ENCODE measurements around the gene STK11IP. TPM values are rescaled to one million over a fixed set of nuclear protein-coding genes. Genes with fewer than 3 reads are reported as not detected.
A peak's percentile ranks its signal among the peaks of the same experiment; 100 is the strongest.

Gene STK11IP
- total and polyA plus RNA-seq, 3 donors from 2014 or later, result 81.9 to 134 (median 130) TPM

DNA sequence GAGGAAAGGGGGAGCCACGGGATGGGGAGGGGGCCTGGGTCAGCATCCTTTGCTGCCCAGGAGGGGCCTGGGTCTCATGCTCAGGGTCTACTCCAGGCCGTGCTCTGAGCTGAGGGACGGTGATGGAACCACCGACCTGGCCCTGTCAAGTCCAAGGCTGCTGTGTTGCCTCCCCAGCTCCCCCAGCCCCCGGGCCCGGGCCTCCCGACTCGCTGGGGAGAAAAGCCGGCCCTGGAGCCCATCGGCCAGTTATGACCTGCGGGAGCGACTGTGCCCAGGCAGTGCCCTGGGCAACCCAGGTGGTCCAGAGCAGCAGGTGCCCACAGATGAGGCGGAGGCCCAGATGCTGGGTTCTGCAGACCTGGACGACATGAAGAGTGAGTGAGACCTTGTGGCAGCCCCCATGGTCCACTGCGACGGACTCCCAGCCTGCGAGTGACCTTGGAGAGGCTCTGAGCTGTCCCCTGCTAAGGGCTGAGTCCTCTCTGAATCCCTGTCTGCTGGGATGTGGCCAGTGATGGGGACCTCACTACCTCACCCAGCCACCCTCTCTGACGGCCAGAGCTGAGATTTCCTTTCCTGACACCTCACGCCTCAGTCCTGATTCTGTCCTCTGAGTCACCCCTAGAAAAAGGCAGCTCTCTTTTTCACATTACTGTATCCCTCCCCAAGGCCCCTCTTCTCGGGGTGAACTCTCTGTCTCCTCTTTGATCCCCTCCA is 32.5 kb downstream of the STK11IP start:
- Histone ChIP-seq H3K4me1 (peaks cover 36% of the 10 kb centered on the region), H3K27ac (no peak overlapping the region), H3K4me3 (no peak overlapping the region), H3K9me3 (no peaks in the 10 kb centered on the region), H3K36me3 (ENCODE audit: low read depth, missing control alignments) (no peaks in the 10 kb centered on the region), H3K27me3 (no peaks in the 10 kb centered on the region)
- TF ChIP-seq, protein P1, sequence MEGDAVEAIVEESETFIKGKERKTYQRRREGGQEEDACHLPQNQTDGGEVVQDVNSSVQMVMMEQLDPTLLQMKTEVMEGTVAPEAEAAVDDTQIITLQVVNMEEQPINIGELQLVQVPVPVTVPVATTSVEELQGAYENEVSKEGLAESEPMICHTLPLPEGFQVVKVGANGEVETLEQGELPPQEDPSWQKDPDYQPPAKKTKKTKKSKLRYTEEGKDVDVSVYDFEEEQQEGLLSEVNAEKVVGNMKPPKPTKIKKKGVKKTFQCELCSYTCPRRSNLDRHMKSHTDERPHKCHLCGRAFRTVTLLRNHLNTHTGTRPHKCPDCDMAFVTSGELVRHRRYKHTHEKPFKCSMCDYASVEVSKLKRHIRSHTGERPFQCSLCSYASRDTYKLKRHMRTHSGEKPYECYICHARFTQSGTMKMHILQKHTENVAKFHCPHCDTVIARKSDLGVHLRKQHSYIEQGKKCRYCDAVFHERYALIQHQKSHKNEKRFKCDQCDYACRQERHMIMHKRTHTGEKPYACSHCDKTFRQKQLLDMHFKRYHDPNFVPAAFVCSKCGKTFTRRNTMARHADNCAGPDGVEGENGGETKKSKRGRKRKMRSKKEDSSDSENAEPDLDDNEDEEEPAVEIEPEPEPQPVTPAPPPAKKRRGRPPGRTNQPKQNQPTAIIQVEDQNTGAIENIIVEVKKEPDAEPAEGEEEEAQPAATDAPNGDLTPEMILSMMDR (IDR thresholded peaks at IDR 0.05), result no peak
- no peak for TF ChIP-seq POLR2A (IDR thresholded peaks at IDR 0.05)
- 66 to 80% methylated on average over 15 to 19 of the region's 20 CpGs for WGBS, 2 donors
- no peak for DNase-seq
- intact Hi-C loops (cut with DNase I; ENCODE audit: low total_unique reads), result no loop called here

DNA sequence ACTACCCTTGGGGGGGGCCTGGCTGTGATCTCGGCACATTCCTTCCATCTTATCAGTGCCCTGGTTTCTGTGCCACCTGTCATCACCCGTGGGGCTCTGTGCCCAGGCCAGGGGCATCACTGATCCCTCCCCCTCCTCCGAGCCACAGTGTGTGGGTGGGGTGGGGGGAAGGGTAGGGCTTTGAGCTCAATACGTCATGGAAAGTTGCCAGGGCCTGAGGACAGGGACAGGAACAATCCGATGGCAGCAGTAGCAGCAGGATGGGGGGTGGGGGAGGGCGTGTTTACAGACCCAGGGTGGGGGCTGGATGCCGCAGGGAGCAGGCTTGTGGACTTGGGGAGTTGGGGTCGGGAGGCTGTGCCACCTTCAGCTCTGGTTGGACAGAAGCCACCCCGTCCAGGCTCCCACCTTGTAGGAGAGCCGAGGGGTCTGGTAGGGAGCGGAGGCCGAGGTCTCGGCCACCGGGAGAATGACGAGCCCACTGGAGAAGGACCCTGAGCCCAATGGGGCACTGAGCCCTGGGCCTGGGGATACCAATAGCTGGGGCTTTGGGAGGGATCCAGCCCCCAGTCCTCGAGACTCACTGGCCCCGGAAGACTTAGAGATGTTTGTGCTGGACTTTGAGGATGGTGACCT is 33.2 kb downstream of the STK11IP start:
- H3K36me3 ChIP-seq (ENCODE audit: low read depth, missing control alignments), result no peaks in the 10 kb centered on the region
- no peaks in the 10 kb centered on the region for H3K9me3 ChIP-seq
- no peaks in the 10 kb centered on the region for H3K27me3 ChIP-seq
- no peak for TF ChIP-seq POLR2A (IDR thresholded peaks at IDR 0.05)
- TF ChIP-seq, protein P1 (IDR thresholded peaks at IDR 0.05), result no peak
- 72 to 77% methylated on average over 6 to 17 of the region's 17 CpGs for WGBS, 2 donors
- peaks cover 36% of the 10 kb centered on the region for H3K4me1 ChIP-seq
- intact Hi-C loops (cut with DNase I; ENCODE audit: low total_unique reads), result no loop called here
- no peak overlapping the region for H3K4me3 ChIP-seq
- DNase-seq, result peak; percentile 46
- no peak overlapping the region for H3K27ac ChIP-seq

DNA sequence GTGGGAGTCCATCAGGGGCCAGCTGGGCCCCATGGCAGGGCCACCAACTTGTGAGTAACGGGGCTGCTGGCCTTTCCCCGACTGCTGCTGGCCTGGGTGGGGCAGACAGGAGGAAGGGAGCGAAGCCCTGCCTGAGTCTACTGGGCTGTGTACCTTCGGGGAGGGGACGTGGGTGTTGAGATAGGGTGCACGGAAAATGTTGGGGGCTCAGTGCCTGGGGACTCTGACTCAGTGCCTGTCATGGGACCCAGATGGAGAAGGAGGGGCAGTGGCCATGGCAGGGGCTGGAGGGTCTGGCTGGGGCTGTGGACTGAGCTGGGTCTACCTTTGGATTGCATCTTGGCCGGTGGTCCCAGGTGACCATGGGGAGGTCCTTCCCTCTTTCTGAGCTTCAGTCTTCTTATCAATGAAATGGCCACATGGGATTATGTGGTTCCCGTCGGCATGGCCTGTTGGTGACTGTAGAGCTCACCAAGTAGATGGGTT is 33.8 kb downstream of the STK11IP start:
- Histone ChIP-seq H3K9me3 (no peaks in the 10 kb centered on the region), H3K27ac (no peak overlapping the region), H3K4me1 (peaks cover 33% of the 10 kb centered on the region), H3K36me3 (ENCODE audit: low read depth, missing control alignments) (no peaks in the 10 kb centered on the region), H3K4me3 (no peak overlapping the region), H3K27me3 (no peaks in the 10 kb centered on the region)
- no peak for DNase-seq
- intact Hi-C loops (cut with DNase I; ENCODE audit: low total_unique reads), result no loop called here
- TF ChIP-seq, protein P1 (IDR thresholded peaks at IDR 0.05), result no peak
- TF ChIP-seq POLR2A (IDR thresholded peaks at IDR 0.05), result no peak
- WGBS, 2 donors, result 88% methylated on average over 9 of the region's 9 CpGs

DNA sequence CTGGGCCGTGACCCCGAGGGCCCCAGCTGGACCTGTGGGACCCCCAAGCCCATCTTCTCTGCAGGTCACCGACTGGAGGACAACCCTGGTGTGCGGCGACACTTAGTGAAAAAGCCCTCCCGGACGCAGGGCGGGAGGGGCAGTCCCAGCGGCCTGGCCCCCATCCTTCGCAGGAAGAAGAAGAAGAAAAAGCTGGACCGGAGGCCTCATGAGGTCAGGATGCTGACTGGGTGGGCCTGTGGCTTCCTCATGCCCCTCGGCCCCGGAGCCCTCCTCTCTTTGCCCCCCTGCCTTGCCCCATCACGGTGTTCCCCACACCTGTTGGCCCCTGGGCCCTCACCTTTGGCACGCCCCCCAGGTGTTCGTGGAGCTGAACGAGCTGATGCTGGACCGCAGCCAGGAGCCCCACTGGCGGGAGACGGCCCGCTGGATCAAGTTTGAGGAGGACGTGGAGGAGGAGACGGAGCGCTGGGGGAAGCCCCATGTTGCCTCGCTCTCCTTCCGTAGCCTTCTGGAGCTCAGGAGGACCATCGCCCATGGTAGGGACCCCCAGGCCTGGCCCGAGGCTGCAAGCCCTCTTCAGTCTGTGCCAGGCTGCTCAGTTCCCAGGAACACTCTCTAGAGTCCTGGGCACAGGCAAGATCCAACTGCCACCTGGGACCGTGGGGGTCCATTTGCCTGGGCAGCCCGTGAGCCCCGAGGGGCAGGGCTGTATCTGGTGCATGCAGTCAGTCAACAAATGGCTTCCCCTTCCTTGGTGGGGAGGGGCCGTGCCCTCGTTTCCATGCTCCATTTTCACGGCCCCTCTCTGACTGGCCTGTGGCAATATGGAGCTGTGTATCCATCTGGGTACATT is 34.5 kb downstream of the STK11IP start:
- 85% methylated on average over 21 to 34 of the region's 34 CpGs for WGBS, 2 donors
- Histone ChIP-seq H3K4me1 (peaks cover 28% of the 10 kb centered on the region), H3K4me3 (no peak overlapping the region), H3K9me3 (no peaks in the 10 kb centered on the region), H3K27ac (no peak overlapping the region), H3K36me3 (ENCODE audit: low read depth, missing control alignments) (no peaks in the 10 kb centered on the region), H3K27me3 (no peaks in the 10 kb centered on the region)
- no peak for DNase-seq
- intact Hi-C loops (cut with DNase I; ENCODE audit: low total_unique reads), result no loop called here
- TF ChIP-seq, protein P1 (IDR thresholded peaks at IDR 0.05), result no peak
- TF ChIP-seq POLR2A (IDR thresholded peaks at IDR 0.05), result no peak
